ENCODE measurements around the gene SORD.

GRCh38 chr15:45117308-45118130 is 94.5 kb downstream of the SORD start:
- TF ChIP-seq CTCF (IDR thresholded peaks at IDR 0.05) (no peak), ZFX (IDR thresholded peaks at IDR 0.05; ENCODE audit: borderline replicate concordance) (no peak)
